ENCODE data around the gene ZNF738.

The ZNF738 gene

GRCh38 chr19:21423057-21424041 lies 64.5 kb downstream of the ZNF738 start:
- no peak for DNase-seq

Measured in eye (tissue), 1 donor.